Effector CD8-positive, alpha-beta T cell (primary cell): Measurements from ENCODE around the gene CSTPP1.
A peak's percentile ranks its signal among the peaks of the same experiment; 100 is the strongest.
"Not testable (repeated sequence)": the region's sequence is repeated elsewhere in the genome, so short reads cannot be mapped to it uniquely, and the experiment has no call there.

Source experiments
- DNase-seq: peaks from one replicate; lab custom pipeline; 2025; lab: John Stamatoyannopoulos, UW

CSTPP1 gene

DNA sequence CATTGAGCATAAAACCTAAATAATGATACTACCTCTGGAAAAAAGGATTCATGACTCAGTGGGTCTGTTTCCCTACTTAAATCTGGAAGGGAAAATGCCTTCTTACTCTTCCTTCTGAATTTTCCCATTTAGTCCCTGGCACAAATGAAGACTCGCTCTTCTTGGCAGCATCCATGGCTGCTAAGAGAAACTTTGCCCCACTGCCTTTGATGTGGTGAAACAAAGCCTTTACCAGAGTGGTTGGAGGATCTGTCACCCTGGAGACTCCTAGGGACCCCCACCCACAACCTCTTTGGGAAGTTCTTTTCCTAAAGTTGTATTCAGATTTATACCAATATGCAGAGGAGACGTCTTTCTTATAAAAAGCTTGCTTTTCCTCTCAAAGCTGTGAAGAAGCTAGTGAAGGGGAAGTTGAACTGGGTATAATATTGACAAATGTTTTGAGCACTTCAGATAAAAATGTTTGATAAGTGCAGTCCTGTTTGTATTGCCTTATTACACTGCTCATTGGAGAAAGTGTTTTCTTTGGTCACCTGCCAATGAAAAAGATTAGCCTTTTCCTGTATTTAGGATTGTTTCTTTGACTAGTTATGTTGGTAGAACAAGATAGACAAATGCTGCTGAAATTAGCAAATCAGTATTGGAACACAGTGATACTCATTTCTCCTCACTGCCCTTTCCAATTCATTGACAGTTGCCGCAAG lies 162.8 kb downstream of the CSTPP1 start:
- no peak for DNase-seq

DNA sequence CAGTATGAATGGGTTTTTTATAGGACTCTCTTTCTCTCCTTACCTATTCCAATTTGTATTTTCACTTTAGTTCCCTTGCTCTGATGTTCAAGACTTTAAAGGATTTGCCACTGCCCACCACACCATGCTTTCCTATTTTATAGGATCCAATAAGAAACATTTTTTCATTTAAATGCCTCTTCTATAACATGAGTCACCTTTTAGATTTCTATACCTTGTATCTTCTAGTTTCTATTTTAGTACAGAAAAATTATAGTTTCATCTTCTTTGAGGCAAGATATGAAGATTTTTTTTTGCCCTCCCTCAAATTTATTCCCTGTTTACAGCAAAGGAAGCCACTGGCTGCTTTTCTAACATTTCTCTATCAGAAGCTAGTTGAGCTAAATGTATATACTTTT lies 163.4 kb downstream of the CSTPP1 start:
- no peak for DNase-seq

DNA sequence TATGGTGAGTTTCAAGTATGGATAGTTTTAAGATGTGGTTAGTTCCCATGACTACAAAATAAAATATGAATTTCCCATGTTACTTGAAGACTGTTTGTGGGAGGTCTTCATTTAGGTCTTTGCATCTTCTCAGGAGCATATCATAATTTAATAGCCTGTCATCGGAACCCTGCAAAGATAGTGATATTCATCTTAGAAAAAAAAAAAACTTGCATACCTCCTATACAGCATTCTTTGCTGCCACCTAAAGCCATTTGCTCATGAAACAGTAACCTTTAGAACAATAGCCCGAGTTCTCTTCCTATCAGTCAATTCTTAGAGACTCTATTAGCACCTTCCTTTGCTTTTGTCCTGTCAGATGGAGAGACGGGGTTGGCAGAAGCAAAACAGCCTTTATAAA lies 164.8 kb downstream of the CSTPP1 start:
- no peak for DNase-seq

DNA sequence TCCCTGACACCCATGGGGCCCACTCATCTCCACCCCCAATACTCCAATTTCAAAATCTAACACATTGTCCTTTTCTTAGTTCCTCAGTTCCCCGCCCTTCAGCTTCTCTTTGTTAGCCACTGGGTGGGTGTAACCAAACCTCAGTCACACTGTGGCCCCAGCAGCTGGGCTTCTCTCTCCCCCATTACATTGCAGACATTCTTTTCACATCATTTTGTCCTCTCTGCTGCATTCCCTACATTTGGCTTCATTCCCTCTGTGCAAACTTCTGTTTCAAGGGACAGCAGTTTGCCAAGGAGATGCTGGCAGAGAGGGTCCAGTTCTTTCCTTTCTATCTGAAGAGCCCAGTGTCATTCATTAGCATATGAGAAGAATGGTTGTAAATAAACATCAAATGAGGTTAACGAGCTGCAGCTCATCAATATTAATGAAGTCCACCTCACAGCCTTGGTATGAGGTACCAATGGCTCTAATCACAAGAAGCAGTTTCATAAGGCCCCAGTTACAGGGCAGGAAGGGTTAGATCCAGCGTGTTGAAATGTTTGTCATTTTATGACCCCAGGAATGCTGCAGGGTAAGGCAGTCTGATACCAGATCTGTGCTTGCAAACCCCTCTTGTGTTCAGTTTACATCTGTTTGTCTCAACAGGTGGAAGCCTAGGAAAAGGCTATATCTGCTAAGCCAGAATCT lies 167.8 kb downstream of the CSTPP1 start:
- DNase-seq, result no peak

DNA sequence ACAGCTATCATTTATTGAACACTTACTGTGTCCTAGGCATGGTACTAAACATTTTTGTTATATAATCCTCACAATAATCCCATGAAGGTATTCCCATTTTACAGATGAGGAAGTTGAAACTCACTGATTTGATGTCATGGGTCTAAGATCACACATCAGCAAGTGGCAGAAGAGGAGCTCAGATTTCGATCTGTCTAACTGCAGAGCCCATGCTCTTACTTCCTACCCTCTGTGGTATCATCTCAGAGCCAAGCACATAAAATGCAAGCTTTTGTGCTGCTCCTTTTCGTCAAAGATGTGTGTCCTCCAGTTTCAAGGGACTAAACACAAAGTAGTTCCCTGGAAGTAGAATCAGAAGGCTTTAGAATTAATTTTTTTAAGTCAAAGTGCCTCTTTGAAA lies 169.0 kb downstream of the CSTPP1 start:
- no peak for DNase-seq

DNA sequence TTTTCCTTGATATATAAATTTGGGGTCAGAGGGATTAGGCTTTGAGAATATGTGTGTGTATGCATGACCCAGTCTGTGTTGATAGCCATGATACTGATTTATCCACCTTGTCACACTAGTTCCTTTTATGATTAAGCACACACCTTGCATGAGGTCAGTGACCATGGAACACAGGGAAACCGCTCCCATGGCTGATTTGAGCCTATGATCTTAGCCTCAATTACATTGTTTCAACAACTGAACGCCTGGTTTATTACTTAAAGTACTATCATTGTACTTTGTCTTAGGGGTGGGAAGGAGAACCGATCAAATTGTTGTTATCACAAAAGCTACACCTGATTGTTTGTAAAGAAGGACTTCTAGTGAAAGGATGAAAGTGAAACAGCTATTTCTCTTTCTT lies 169.4 kb downstream of the CSTPP1 start:
- no peak for DNase-seq

DNA sequence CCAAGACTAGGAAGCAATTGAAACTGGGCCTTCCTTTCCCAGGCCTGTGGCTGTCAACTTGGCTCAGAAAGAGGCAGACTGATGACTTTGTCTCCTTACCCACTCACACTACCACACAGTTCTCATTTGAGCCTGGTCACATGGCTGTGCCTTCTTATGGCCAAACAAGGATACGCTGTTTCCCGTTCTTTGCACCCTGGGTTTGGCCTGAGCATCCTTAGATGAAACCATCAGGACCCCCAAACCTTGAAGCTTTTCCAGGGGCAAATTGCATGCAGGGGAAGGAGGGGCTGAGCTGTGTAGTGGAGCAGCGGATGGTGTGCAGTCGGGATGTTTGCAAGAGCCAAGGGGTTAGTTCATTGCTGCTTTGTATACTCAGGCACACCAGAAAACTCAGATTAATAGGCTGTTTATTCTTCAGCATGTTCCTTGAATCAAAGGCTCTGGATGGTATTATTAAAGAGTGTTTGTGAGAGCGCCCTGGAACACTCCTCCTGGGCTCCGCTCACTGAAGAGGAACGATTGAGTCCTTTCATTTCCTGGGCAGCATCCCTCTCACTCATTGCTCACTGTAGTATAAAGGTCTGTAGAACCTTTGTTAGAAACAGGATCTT lies 170.3 kb downstream of the CSTPP1 start:
- DNase-seq, result no peak

DNA sequence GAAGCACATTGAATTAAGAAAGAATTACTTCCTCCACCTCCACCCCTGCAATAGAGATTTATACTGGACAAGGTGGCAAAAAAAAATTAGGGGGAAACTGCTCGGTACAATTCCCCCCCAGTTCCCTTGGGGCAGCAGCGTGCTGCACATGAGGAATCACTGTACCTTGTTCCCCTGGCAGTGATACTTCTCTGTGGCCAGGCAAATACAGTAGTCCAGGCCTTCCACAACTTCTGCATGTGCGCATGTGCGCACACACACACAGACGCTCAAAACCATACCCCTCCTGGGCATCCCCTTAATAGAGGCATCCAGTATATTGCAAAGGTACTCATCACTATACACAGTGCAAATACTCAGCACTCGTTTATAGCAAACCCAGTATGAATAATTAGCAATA lies 171.2 kb downstream of the CSTPP1 start:
- DNase-seq, result no peak

DNA sequence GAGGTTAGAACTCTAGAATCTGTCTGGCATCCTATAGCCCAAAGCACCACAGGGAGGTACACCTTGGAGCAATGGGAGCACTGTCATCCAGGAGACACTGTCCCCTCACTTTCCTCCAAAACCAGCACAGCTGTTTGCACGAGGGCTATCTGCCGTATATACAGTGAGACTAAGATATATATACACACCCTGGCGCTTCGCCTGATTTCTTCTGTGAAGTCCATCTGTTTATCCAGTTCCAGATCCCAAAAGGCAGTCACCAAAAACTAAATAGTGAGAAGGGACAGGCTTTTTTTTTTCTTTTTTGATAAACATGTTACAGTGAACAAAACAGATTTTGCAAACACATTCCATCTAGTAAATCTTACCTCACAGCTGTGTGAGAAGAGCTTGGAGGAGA lies 171.7 kb downstream of the CSTPP1 start:
- DNase-seq, result no peak

DNA sequence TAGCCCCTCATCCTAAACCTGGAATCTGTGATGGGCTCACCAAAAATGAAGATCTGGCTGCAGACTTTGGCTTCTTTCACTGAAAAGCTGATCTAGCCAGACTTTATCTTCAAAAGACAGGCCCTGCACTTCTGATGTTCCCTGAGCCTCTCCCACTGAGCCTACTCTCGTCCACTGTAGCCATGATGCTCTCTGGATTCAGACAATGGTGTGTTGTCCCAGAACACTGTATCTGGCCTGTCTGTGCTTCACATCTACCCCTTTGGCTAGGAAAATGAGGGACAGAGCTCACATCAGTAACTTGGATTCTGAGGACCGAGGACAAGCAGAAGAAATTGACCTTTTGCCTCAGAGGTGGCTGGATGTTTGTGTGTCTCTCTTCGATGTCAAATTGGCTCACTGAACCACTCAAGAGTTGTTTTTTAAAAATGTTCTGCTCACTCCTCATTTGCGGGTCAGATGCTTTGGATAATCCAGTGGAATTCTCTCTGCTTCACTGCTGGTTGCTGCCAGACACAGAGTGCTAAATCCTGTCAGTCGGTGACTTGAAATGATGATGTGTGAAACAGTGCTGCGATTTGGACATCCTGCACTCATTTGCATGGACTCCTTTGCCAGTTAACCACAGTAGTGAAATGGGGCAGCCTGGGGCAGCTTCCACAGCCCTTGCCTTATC lies 172.6 kb downstream of the CSTPP1 start:
- no peak for DNase-seq

DNA sequence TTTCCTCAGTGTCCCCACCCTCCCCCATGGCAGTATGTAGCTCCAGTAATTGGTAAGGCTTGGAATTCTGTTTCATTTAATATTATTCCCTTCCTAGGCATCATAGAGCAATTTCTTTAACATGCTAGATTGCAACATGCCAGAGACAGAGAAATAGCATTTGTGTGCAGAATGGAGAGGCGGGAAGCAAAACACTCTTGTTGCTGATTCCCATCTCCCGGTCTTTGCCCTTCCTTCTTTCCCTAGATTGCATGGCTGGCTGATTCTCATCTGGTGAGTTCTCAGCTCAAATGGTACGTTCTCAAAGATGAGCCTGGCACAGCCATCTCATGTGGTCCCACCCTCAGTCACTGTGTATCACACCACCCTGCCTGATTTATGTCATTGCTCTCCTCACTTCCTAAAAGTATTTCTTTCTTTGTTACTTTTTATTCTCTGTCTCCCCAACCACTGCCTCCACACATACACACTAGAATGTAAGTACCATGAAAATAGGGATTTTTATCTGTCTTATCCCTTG lies 173.2 kb downstream of the CSTPP1 start:
- DNase-seq, result no peak

DNA sequence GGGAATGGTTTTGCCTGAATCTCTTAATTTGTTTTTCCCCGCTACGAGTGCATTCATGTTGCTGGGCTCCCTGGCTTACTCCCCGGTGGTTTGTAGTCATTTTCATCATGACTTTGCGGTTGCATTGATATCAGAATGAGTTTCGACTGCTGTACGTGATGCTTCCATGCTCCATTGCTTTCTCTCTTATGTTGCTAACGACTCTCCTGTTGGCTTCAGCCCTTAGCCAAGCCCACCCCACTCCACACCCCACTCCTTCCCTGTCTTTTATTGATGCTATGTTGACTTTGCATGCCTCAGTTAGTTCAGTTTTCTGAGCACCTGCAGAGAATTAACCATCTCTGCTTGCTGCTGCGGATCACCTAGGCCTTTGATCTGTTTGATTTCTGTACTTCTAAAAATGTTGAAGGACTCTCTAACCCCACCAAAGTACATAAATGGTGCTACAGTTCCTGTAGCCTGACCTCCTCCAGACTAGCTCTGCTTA lies 174.8 kb downstream of the CSTPP1 start:
- no peak for DNase-seq

DNA sequence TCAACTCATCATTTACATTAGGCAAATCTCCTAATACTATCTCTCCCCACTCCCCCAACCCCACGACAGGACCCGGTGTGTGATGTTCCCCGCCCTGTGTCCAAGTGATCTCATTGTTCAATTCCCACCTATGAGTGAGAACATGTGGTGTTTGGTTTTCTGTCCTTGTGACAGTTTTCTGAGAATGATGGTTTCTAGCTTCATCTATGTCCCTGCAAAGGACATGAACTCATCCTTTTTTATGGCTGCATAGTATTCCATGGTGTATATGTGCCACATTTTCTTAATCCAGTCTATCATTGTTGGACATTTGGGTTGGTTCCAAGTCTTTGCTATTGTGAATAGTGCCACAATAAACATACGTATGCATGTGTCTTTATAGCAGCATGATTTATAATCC lies 176.4 kb downstream of the CSTPP1 start:
- DNase-seq, result not testable (repeated sequence)

DNA sequence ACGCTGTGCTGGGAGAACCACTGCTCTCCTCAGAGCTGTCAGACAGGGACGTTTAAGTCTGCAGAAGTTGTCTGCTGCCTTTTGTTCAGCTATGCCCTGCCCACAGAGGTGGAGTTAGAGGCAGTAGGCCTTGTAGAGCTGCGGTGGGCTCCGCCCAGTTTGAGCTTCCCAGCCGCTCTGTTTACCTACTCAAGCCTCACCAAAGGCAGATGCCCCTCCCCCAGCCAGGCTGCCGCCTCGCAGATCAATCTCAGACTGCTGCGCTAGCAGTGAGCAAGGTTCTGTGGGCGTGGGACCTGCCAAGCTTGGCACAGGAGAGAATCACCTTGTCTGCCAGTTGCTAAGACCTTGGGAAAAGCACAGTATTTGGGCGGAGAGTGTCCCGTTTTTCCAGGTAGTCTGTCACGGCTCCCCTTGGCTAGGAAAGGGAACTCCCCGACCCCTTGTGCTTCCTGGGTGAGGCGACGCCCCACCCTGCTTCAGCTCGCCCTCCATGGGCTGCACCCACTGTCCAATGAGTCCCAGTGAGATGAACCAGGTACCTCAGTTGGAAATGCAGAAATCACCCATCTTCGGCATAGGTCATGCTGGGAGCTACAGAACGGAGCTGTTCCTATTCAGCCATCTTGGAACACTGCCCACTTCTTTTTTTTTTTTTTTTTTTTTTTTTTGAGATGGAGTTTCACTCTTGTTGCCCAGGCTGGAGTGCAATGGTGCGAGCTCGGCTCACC lies 182.6 kb downstream of the CSTPP1 start:
- peak; percentile 1 for DNase-seq

DNA sequence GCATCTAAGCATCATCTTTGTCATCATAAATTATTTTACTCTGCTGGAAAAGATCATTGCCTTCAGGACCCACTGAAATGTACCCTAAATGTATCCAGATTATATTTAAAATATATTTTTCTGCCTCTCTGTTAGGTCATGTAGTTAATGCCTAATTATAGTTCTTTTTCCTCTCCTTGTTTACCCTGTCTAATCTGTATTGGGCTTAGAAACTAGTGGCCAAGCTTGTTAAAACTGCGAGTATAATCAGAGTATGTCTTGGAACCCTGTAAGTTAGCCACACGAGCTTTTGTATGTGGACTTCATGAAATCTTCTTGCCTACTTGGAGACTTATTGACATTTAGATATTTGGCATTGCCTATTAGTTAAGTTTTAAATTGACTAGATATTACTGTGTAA lies 184.5 kb downstream of the CSTPP1 start:
- DNase-seq, result no peak

DNA sequence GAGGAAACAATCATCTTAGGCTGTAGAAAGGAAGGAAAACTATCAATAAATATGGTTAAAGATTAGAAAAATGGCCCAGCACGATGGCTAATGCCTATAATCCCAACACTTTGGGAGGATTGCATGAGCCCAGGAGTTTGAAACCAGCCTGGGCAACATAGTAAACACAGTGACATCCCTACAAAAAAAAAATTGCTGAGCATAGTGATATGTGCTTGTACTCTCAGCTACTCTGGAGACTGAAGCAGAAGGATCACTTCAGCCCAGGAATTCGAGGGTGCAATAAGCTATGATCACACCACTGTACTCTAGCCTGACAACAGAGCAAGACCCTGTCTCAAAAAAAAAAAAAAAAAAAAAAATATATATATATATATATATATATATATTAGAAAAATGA lies 185.2 kb downstream of the CSTPP1 start:
- DNase-seq, result no peak

DNA sequence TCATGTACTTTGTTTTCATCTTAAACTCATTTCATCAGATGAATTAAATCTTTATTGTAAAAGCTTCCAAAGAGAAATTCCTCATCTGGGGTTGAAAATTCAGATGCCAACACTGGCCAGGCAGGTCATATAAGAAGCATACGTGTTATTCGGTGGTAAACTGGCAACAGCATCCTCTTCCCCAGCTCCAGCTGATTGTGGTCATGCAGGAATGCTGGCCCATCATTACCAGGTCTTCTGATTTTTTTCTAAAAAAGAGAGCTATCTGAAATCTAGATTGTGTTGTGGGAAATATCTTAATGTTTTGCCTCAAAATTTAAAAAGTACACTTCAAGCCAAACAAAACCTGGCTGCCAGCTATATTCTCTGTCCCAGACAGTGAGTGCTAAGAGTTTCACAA lies 186.5 kb downstream of the CSTPP1 start:
- DNase-seq, result no peak

DNA sequence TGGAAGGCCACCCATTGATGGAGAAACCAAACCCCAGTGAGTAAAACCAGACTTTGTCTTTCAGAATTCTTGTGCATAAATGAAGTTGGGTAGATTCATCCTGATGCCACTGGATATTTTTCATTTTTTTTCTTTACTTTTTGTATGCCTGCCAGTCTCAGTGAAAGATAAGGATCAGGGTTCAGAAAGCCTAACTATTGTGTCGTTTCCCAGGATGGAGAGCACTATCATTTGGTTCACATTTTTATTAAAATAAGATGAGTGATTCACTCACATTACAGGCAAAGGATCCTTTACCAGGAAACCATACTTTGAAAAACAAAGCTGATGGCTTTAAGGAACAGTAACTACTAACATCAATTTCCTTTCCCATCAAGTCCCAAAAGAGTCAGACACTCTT lies 188.1 kb downstream of the CSTPP1 start:
- no peak for DNase-seq

DNA sequence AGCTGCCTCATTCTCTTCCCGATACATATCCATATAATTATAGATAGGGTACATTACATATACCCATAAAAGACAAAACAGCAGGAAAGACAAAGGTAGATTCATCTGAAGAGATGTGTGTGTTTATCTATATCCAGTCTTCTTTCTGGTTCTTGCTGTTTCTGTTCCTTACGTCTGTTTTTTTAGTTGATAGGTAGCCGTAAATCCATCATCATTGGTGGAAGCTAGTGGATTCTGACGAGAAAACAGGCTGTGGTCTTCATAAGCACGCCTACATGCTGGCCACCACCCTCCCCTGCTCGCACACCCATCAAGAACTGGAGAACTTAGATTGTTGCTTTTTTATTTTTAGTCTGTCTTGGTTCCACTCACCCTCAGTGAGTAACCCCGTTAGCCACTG lies 188.5 kb downstream of the CSTPP1 start:
- DNase-seq, result no peak

DNA sequence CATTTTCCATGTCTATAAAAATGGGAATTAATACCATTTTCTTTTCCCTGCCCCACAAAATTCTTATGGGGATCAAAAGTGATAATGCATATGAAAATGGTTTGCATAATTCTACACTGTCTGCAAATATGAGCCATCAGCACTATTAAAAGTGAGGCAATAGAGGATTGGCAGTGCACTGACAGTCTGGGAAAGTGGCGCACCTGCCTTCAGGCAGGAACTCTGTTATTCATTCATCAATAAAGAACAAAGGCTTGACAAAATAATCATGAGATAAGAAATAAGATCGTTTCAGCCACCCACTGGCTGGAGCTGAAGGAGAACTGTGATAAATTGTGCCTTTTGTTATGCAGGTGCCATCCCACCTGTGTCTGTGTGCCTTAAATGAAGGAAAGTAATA lies 190.7 kb downstream of the CSTPP1 start:
- DNase-seq, result no peak

DNA sequence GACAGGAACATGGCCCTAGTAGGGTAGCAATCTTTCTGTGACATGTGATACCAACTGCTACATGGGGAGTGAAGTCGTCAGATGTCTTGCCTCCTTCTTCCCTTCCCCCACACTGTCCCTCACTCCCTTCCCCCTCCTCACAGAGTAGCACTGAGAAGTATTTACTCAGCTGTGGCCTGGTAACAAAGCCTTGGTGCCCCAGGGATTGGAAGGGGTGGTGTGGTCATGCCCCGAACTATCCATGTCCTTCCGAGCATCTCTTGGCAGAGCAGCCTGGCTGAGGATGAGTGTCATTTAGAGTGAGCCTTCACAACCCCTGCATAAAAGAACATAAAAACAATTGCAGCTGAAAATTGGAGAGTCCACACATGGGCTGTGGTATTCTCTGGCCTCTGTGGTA lies 194.0 kb downstream of the CSTPP1 start:
- DNase-seq, result no peak

DNA sequence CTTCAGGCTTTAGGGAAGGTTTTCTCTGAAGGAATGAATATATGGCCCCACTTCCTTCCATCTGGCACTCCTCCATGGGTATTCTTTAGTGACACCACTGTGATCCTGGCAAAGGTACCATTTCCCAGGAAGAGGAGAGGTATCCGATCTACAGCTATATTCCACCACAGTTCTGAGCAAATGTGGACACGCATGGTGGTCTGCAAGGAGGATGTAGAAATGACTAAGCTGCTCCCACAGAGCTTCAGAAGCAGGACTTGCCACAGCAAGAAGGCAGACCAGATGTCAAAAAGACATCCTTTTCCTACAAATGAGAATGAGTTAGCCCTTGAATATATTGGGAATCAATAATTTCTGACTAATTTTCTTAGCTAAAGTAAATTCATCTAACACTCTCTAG lies 194.6 kb downstream of the CSTPP1 start:
- no peak for DNase-seq
